GM19238 (cell line): ENCODE measurements around the gene WASF1.
A peak's percentile ranks its signal among the peaks of the same experiment; 100 is the strongest.
"Not testable (repeated sequence)": the region's sequence is repeated elsewhere in the genome, so short reads cannot be mapped to it uniquely, and the experiment has no call there.

ENCODE experiments used
- DNase-seq: peaks from one replicate; pipeline ENCODE4 v3.0.0; 2011; ENCODE audit warnings: low spot score; ENCODE audit not compliant: insufficient read length

Gene WASF1

DNA sequence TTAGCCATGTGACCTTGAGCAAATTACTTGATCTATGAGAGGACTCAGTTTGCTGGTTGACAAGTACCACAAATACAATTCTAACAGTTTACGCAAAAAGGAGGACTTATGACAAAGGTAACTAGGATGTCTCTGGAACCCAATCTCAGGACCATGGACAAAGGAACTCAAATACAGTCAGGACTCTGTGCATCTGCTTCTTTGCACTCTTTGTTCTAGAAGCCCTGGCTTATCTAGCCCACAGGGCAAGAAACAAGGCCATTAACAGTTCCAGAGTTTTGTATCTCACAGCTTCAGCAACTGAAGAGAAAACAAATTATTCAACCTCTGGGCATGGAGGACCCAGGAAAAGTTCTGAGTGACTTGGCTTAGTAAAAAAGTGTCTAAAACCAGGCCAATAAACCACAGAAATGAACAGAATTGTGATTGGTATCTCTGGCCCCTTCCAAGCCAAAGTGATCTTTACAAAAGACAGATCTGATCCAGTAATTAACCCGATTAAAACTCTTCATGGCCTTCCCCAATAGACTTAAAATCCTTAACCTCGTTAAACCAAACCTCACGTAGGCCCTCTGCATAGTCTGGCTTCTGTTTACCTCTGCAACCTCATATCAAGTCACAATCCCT lies 5.9 kb downstream of the WASF1 start:
- no peak for DNase-seq

DNA sequence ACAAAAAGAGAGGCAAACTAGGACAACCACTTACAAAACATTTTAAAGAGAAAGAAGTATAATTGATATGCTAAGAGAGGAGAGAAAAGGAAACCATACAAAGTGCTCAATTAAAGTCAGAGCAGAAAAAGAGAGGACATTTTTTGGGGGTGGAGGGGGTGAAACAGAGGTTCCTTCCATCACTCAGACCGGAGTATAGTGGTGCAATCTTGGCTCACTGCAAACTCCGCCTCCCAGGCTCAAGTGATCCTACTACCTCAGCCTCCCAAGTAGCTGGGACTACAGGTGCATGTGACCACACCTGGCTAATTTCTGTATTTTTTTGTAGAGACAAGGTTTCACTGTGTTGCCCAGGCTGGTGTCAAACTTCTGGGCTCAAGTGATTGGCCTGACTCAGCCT lies 9.4 kb downstream of the WASF1 start:
- no peak for DNase-seq

DNA sequence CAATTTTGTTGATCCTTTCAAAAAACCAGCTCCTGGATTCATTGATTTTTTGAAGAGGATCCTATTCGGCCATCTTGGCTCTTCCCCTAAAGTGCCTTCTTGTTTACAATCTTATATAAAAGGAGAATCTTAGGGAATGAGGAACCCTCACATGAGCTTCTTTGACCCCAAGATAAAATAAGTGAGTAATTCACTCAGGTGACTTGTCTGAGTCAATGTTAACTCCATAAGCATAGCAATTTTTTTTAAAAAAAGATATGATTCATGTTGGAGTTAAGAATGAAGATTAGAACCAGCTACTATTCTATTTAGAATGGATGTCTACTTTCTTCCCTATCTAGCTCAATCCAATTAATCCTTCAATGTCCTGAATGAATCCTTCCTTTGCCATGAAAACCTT lies 21.0 kb downstream of the WASF1 start:
- no peak for DNase-seq

DNA sequence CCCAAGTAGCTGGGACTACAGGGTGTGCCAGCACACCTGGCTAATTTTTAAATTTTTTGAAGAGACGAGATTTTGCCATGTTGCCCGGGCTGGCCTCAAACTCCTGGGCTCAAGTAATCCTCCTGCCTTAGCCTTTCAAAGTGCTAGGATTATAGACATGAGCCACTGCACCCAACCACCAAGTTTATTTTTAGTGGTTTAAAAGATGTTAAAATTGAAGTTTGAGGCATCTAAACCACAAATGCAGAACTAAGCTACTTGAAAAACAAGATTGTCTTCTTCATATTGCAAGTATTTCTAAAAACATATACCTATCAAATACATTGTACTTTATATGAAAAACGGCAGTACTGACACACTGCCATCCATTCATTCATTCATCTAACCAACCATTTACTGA lies 31.6 kb downstream of the WASF1 start:
- DNase-seq = no peak

DNA sequence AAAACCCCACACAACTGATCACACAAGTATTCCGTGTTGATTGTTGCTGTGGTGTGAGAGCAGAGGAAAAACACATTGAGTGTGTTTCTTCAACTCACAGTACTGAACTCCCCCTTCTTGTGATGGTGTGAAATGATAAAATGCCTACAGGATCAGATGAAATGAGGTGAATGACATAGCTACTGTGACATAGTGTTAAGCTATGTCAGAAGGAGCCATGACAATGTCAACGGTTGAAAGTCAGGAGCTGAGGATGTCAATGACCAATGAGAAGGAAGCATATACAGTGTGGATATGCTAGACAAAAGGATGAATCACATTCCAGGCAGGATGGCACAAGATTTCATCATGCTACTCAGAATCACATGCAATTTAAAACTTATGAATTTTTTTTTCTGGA lies 38.8 kb downstream of the WASF1 start:
- DNase-seq = no peak

DNA sequence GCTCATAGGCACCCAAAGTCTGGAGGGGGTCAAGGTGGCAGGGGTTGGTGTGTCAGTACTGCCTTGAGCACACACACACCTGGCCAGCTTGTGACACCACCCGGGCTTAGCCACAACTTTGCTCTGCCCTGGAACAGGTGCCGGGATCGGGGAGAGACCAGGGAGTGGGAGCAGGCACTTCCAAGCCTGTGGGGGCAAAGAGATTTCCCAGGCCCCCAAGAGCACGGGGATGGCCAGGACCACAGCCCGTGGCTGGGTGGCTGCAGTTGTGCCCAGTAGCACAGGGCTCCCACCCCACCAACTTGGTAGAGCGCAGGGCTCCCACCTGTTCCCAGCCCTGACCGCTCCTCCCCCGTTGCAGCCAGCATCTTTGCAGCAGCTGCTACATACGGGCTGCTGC lies 40.4 kb downstream of the WASF1 start:
- DNase-seq = no peak

DNA sequence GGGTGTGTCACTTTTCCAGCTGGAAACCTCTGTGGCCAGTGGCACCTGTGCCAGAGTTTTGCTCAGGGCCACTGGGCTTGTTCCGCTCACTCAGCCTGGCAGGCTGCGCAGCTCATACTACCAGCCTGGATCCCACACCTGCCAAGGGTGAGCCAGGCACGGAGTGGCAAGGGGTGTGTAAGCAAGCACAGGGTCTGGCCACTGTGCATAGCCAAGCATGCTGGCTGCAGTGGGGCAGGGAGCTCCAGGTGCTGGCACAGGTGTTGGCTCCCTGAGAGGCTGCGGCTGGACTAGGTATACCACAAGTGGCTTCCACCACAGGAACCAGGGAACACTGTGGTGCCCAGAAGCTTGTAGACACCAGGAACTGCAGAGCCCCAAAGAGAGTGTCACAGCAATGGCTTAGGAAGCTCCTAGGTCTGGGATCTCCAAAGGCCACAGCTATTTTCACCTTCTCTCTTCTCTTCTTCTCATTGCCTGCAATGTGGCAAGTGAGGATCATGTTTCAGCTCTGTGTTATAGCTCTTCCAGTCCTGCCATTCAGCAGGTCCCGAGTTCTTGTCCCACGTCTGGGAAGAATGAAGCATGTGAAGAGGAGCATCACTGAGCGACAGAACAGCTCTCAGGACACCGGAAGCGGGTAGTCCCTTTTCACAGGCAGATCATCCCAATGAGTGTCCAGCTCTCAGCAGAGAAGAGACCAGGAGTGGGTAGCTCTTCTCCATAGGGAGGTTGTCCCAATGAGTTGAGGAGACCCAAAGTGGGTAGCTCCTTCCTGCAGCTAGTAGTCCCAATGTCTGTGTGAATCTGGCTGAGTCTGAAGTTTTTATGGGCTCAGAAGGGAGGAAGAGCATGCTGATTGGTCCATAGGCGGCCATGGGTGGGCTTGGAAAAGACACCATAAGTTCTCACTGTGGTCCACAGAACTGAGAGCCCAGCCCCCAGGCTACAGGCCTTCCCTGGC lies 41.3 kb downstream of the WASF1 start:
- DNase-seq = no peak

DNA sequence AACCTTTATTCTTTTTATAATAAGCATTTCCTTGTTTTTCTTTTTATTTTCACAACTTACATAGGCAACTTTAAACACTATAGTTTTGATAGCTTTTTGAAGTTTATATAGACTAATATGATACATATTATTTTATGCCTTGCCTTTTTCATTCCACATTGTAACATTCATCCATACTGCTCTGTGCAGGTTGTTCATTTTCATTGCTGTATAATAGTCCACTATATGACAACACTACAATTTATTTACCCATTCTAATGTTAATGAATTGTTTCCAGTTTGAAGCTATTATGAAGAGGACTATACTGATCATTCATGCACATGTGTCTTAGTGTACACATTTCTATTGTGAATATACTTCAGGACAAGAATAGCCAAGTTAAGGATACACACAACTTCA lies 49.1 kb downstream of the WASF1 start:
- no peak for DNase-seq

DNA sequence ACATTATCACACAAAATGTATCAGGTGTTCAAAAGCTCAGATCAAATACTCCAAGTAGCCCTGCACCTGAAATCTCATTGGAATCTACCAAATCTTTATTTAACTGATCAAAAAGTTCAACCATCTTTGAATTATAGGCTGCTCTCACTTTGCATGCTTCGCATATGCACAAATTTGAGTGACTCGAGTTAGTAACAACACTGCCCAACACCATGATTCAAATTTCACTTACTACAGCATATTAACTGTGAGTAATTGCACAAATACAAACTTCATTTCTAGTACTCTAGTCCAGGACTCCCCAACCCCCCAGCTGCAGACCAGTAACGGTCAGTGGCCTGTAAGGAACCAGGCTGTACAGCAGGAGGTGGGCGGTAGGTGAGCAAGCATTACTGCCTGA lies 51.1 kb downstream of the WASF1 start:
- no peak for DNase-seq

DNA sequence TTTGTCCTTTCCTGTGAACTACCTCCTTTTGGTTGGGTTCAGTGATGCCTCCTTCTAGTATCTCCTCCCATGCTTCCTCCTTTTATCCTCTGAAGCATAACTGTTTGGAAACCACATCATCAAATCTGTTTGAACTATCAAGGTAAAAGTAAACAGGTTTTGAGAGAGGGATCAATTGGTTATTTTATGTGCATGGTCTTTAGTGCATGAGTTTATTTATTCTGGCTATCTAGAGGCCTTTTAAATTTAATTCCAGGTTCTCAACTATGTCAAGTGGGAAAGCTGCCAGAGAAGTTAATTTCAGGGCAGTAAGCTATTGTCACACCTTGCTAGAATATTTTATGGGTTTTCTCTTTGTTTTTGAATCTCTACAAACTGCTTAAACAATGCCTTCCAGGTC lies 54.1 kb downstream of the WASF1 start:
- no peak for DNase-seq

DNA sequence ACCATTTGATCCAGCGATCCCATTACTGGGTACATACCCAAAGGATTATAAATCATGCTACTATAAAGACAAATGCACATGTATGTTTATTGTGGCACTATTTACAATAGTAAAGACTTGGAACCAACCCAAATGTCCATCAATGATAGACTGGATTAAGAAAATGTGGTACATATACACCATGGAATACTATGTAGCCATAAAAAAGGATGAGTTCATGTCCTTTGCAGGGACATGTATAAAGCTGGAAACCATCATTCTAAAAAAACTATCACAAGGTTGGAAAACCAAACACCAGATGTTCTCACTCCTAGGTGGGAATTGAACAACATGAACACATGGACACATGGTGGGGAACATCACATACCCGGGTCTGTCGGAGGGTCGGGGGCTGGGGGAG lies 57.8 kb downstream of the WASF1 start:
- DNase-seq = not testable (repeated sequence)

DNA sequence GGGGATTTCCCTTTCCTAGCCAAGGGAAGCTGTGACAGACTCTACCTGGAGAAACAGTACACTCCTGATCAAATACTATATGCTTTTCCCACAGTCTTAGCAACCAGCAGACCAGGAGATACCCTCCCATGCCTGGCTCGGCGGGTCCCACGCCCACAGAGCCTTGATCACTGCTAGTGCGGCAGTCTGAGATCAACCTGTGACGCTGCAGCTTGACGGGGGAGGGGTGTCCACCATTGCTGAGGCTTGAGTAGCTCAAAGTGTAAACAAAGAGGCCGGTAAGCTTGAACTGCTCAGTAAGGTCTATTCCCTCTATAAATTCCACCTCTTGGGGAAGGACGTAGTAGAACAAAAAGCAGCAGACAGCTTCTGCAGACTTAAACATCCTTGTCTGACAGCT lies 63.2 kb downstream of the WASF1 start:
- no peak for DNase-seq

DNA sequence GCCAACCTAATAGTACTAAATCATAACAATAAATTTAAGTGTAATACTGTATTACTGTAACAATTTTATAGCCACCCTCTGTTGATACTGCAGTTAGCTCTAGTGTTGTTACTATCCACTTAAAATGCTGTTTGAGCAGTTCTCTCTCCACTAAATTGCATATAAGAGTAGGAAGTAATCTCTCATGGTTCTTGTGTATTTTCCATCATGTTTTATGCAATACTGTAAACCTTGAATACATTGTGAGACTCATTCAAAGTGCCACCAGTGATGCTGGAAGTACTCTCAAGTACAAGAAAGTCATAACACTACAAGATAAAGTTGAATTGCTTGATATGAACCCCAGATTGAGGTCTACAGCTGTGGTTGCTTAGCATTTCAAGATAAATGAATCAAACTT lies 65.5 kb downstream of the WASF1 start:
- DNase-seq = no peak

DNA sequence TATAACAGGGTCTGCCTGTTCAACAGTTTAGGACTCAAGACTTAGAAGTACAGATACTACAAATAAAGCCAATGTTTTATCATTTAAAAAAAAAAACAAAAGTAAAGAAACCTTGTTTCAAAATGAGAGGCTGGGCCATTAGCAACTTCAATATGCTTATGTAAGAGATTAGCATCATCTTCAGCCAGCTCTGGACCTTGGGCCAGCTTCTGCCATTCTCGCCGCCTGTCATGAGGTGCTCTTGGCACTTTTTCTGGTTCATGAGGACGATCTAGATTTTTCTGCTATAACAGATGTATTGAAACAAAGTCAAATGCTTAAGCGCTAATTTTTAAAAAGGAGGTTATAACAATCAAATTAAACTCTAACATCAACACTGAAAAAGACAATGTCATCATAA lies 74.2 kb downstream of the WASF1 start:
- no peak for DNase-seq

DNA sequence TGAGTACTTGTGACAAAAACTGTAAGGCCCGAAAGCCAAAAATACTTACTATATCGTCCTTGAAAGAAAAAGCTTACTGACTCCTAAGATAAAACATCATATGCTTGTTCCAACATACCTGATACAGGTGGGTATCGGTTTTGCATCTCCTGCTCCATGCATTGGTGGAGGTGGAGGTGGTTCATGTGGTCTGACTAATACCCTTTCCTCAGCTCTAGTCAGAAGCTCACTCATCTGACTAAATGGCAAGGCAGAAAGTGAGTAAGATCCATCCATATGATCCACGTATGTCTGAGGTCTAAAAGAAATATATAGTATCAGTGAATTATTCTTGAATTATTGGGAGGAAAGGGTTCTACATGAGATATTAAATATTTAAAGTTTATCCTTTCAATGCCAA lies 76.2 kb downstream of the WASF1 start:
- DNase-seq = no peak

DNA sequence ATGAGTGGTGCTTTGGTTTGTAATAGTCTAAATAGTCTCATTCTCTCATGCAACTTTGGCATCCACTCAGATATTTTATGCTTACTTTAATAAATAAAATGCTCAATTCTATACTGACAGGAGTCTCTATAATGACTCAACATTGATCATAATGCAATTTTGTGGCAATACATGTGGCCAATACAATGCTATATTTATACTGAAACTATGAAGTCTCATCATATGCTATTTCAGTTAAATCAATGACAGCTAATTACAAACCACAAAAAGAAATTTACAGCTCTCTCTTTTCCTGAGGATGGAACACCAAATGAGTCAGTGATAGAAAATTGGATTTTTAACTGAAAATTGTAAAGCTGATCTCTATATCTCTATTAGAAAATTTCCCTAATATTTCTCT lies 77.1 kb downstream of the WASF1 start:
- no peak for DNase-seq

DNA sequence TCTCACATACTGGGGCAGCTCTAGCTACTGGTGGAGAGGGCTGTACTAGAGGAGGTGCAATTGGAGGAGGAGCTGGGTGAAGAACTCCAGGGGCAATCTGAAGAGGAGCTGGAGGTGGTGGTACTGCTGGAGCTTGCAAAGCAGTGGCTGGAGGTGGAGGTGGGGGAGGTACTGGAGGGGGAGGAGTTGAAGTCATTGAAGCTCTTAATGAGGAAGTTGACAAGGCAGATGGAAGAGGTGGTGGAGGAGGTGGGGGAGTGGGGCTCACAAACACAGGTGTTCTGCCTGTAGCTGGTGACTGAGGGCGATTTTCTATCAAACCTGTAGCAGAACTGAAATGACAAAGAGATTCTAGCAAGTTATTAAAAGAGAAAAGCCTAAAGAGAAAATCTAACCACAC lies 77.6 kb downstream of the WASF1 start:
- DNase-seq = peak; percentile 13

DNA sequence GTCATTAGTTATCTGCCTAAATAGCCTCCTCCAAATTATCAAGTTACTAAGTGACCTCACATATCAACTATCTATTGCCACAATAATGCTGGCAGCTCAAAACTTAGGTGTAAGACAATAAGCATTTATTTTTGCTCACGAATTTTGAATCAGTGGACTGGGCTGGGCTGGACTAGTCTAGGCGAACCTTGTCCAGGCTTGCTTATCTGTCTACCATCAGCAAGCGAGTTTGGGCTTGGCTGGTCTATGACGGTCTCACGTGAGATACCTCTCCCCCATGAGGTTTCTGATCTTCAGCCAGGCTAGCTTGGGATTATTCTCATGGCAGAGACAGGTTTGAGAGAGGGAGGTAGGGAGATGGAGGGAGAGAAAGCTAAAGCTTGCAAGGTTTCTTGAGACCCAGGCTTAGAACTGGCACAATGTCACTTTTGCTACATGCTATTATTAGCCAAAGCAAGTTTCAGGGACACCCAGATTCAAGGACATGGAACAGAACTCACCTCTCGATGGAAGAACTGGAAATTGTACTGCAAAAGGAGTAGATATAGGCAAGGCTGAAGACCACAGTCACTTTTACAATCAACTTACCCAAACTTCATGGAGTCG lies 80.9 kb downstream of the WASF1 start:
- DNase-seq = no peak

DNA sequence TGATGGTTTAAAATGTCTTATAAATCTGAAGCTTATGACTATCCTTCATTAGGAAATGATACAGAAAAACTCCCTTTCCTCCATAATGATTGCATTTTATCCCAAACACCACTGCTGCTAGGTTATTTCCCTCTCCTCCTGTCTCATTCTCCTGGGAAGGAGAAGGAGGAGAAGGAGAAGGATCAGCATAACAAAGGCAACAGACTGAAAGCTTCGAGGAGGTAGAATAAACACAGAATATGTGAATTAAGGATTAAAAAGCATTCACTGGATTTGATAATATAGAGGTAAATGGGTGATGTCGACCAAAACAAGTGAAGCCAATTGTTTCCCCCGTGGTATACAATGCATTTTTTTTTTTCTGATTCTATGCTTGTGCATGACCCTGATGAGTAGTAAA lies 82.0 kb downstream of the WASF1 start:
- no peak for DNase-seq

DNA sequence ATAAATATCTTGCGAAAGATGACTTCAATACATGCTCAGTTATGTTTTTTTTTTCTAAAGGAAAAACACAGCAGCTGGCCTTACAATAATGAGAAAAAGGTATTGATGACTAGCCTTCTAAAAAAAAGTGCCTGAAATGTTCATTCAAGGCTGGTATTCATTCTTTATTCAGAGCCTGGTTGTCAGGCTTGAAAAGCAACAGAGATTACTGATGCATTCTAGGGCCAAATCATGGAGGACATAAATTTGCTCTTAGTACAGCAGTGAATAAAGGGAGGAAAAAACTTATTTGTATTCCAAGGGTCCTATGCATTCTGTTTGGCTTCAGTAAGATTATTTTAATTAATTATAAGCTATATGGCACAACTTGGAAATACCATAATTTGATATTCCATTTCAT lies 83.5 kb downstream of the WASF1 start:
- DNase-seq = no peak

DNA sequence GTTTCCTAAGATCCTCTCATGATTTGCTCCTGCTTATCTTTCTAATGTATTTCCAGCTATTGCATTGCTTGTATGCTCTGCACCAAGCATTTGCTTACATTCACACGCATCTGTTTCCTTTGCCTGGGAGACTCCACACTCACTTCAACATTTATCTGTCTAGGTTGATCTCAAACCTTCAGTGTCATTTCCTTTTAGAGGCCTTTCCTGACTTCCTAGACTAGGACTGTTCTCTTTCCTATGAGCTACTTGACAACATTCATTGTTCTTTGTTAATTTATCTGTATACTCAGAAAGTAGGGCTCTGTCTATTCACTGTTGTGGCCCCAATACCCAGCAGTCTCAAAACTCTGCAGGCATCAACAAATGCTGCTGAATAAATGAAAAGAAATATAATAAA lies 84.4 kb downstream of the WASF1 start:
- no peak for DNase-seq

DNA sequence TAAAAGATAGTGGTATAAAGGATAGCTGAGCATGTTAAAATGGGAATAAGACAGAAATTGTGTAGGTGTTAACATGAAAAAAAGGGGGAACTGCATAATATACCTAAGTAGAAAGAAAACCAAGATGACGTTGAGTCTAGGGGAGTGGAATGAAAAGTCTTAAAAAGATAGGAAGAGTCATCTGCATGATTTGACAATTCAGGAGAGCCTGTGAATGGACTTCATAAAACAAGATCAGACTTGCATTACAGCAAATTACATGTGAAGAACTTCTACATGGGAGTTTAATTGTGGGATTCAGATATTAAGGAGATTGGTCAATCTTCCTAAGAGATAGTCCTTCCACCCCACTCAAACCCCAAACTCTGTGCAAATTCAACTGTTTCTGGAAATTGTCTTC lies 85.5 kb downstream of the WASF1 start:
- DNase-seq = no peak

DNA sequence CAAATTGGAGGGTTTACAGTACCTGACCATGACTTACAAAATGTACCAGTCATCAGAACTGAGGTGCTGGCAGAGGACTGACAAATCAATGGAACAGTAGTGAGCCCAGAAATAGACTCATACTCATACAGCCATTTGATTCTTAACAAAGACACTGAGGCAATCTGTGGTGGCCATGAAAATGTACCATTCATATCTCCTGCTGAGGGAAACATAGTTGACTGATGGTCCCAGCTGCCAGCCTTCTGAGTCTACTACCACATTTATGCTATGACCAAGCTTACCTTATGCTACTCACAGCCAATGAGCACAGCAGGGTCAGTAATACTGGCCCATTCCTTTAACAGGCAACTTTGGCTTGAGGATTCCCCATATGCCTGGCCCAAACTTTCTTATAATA lies 88.6 kb downstream of the WASF1 start:
- DNase-seq = no peak
